M059J (cell line): ENCODE data around the gene GDPD2. TPM values are rescaled to one million over a fixed set of nuclear protein-coding genes. Genes with fewer than 3 reads are reported as not detected.

Experiments
- DNase-seq: peaks from one replicate; pipeline ENCODE4 v3.0.0-alpha.2; 2012; ENCODE audit warnings: low read depth
- total RNA-seq: library from RNA; depleted of rRNA; stranded (reverse); fragments of >200 nt; shearing (Covaris generic); gene quantifications from 2 replicates; pipeline ENCODE4 v1.2.3, GENCODE V29; 2014; rRNA removed

The GDPD2 gene
- total RNA-seq, 1 experiment from 2014 or later, result not detected

GRCh38 chrX:70470850-70471289 lies 47.8 kb downstream of the GDPD2 start:
- peak; percentile 69 for DNase-seq

DNA sequence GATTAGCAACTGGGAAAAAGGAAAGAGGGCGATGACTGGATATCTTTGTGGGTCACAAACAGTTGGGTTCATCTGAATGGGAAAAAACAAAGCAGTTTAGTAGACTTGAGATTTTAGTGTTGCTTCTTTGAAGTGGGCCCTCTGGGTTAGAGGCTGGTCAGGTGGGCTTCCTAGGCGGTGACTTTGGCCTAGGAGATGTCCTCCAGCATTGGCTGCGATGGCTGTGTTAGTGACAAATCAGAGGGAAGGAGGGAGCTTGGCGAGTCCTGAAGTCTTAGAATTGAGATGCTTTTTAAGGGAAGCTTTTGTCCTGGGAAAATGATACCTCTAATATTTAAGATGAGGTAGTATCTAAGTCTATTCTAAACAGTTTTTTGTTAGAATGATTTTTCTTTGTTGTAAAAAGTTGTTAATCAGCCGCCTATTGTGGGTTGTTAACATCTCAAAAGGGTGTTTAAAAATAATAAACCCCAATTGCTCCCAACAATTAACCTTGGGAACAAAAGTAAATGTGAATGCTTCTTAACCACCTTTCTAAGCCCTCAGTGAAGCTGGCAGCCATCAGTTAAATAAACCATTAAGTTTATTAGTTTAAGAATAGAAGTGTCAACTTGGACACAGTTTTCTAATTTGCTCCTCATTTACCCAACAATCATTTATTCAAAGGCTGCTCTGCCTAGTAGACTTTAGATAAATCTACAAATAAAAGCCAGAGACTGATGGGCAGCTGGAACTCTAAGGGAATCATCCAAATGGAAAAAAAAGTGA lies 53.2 kb downstream of the GDPD2 start:
- DNase-seq, result no peak

GRCh38 chrX:70476934-70477733 lies 54.0 kb downstream of the GDPD2 start:
- DNase-seq, result peak; percentile 95

GRCh38 chrX:70477734-70478075 lies 54.6 kb downstream of the GDPD2 start:
- no peak for DNase-seq

DNA sequence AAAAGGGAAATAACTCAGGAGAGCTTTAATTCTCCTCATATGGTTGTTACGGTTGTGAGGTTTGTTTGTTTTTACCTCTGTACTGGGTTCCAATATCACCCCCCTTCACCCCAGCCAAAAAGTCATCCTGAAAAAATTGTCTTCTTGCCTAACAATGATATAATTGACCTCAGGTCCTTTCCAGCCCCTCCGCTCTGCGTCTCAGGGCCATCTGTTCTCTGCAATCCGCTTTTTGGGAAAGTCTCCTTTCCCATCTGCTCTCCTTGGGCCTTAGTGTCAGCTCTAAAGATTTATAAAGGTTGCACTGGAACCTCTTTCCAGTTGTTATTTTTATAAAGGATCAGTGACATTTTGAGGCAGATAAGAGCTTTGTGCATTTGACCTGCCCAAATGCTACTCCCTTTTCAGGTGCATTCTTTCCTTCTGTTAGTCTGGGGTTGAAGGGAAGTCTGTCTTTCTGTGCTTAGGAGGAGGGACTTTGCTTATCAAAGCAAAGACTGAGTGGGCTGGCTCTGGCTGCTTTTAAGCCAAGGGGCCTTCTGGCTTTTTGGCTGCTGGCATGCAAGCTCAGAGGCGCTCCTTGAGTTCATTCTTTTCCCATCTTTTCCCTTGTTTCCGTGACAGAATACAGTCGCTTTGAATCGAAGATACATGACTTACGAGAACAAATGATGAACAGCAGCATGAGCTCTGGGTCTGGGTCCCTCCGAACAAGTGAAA lies 55.6 kb downstream of the GDPD2 start:
- no peak for DNase-seq

DNA sequence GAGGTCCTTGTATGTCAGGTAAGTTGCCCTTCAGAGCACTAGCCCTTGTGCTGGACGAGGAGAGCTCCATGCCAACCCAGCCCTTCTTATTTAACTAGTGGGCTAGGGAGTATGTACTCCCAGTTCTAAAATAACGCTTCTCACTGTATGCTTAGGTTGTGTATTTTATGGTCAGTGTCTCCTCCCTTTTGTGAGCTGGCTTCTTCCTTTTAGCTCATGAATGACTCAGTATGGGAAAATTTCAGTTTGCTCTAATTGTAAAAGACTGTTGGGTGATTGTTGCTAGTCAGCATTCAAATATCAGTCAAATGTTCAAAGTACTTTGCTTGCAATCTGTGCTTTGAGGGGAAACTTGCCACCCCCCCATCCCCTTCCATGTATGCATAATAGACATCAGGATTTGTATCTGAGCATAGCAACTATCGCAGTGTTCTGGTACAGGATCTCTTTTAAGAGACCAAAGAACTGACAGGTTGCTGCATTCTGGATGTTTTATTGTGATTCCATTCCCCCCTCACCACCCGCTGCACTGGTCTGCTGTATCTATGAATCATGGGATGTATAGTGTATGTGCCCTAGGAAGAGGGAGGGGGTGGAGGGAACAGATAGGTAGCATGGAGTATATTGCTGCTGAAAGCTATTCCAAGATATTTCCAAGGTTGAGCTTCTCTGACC lies 56.3 kb downstream of the GDPD2 start:
- peak; percentile 90 for DNase-seq

DNA sequence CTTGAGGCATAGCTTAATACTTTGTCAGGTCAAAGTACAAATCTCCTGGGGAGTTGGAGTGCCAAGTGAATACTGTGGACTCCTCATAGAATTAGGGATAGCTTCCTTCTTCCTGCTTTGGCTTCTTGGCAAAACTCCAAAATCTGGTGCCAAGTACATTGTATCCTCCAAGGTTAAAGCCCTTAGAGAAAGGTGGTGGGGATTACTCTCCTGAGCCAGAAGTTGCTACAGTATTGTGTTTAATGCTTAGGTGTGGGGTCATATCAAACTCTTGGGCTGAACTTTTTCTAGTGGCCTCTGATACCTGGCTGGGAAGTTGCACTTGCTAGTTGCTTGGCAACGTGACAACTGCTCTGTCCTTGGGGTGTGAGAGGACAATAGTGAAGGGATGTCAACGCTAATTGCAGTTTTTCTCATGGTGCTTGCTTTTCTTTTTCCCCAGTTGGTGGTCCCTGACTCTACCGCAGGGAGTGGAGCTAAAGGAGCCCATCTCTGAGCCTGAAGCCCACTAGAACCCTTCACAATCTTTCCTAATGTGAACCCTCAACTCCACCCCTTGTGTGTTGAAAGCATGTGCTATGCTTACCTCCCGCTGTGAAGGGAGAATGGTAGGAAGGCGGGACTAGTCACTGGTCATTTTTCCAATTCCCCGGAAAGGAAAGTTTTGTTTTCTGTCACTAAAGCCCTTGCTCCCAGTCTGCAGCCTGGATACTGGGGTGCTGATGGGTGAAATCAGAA lies 57.0 kb downstream of the GDPD2 start:
- peak; percentile 32 for DNase-seq

DNA sequence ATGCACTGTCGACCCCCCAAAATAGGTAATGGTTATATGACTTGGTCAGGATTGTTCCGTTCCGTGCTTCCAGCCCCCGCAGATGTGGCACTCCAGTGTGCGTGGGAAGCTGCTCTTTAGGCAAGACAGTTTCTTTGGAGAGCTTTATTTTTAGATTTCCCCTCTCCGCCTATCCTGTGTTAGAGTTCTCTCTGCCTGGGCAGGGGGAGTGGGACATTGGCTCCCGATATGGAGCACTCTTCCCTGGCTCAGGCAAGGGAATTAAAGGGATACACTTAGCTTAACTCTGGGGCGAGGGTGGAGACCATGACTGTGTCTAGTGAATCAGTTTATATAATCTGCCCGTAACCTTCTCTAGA lies 57.5 kb downstream of the GDPD2 start:
- DNase-seq, result no peak

DNA sequence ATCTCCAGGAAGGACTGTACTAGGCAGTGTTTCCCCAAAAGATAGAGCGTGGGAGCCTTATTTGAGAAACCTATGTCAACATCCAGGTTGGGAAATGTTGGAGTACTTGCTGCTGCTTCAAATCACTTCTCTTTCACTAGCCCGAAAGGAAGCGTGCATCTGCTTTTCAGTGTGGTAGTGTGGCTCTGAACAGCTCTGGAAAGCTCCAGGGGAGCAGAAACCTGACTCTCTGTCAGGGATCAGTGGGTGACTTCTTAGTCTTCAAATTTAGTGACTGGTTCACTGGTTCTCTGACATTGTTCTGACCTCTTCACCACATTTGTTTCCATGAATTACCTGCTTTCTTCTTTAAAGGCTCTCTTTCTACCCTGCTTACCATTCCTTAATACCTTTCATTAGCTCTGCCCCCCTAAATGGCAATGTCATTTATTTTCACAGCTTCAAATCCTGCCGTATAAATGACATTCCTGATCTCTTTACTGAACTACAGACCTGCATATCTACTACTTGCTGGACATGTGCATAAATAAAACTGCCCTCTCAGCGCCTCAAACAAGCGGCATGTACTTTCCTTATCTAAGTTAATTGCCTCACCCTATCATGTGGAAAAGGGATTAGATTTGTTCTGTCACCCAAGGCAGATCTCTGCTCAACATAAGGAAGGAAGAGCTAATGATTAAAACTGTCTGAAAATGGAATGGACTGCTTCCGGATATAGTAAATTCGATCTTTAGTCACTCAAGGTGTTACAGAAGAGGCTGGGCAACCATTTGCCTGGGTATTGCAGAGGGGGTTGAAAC lies 58.6 kb downstream of the GDPD2 start:
- peak; percentile 18 for DNase-seq

- no peak for DNase-seq
Measured at GRCh38 chrX:70482300-70482699, 59.2 kb downstream of the GDPD2 start.

Other genes with a start within 250 kb of the GDPD2 start
- gene DGAT2L6, start 245.8 kb upstream of the GDPD2 start, total RNA-seq, result not detected in 2 replicates
- gene AWAT1, start 188.7 kb upstream of the GDPD2 start, total RNA-seq, result not detected in 2 replicates
- 0.15 TPM in 1 of 2 replicates, not detected in the other for gene P2RY4, start 163.1 kb upstream of the GDPD2 start, total RNA-seq
- gene ARR3, start 155.0 kb upstream of the GDPD2 start, total RNA-seq, result not detected in 2 replicates
- gene RAB41, start 141.1 kb upstream of the GDPD2 start, total RNA-seq, result not detected in 2 replicates
- gene PDZD11, start 133.4 kb upstream of the GDPD2 start, total RNA-seq, result 220 and 248 TPM in 2 replicates
- gene KIF4A, start 133.2 kb upstream of the GDPD2 start, total RNA-seq, result 42.8 and 89.1 TPM in 2 replicates
- gene DLG3, start 21.5 kb downstream of the GDPD2 start, total RNA-seq, result 7.8 and 13.1 TPM in 2 replicates